Thoracic aorta (tissue), 2 donors: ENCODE results near the gene ARHGEF11. TPM values are rescaled to one million over a fixed set of nuclear protein-coding genes. Genes with fewer than 3 reads are reported as not detected.

Experiments used
- ATAC-seq: fragments of 150-250 bp; one replicate; pipeline ENCODE4 v1.8.0; 2017; ENCODE audit warnings: low read depth; ENCODE audit not compliant: insufficient number of reproducible peaks, low FRiP score
- DNase-seq: peaks from one replicate; pipeline ENCODE4 v3.0.0-alpha.2; 2020; ENCODE audit warnings: low spot score
- H3K27ac ChIP-seq, 2 donors: fragments of 200-600 bp; sonication (generic); 1 replicate in 1 of 2; 2 replicates in 1 of 2; pipeline ENCODE4 v1.5.1; 2016; ENCODE audit warnings: mild to moderate bottlenecking in 2 of 2, moderate library complexity in 2 of 2
- H3K27me3 ChIP-seq: fragments of 200-600 bp; sonication (generic); replicated peaks from 2 replicates; pipeline ENCODE4 v1.6.0; 2016; ENCODE audit warnings: mild to moderate bottlenecking; ENCODE audit not compliant: insufficient read depth
- H3K36me3 ChIP-seq: fragments of 200-600 bp; sonication (generic); one replicate; pipeline ENCODE4 v1.5.1; 2016
- H3K4me1 ChIP-seq, 2 donors: fragments of 200-600 bp; sonication (generic); 1 replicate in 1 of 2; 2 replicates in 1 of 2; pipeline versions ENCODE4 v1.5.1 to v1.6.0; 2016; ENCODE audit warnings: low read depth in 2 of 2, mild to moderate bottlenecking in 1 of 2; ENCODE audit not compliant: control insufficient read depth in 1 of 2
- H3K4me3 ChIP-seq: fragments of 200-600 bp; sonication (generic); 2 replicates; pipeline ENCODE4 v1.5.1; 2016; ENCODE audit warnings: mild to moderate bottlenecking
- H3K9me3 ChIP-seq: fragments of 200-600 bp; sonication (generic); 2 replicates; pipeline ENCODE4 v1.5.1; 2016
- CTCF ChIP-seq: fragments of 200-600 bp; sonication (generic); IDR thresholded peaks from one replicate; pipeline ENCODE4 v1.5.1; 2019; ENCODE audit warnings: antibody characterized with exemption
- total RNA-seq, 2 donors: library from RNA; depleted of rRNA; stranded (reverse); fragments of >200 nt; gene quantifications; one replicate each; pipeline versions ENCODE4 v1.1.0 to v1.2.3, GENCODE V29; 2016

The ARHGEF11 gene
- total RNA-seq, 2 donors from 2014 or later: 40.3 to 40.6 TPM

GRCh38 chr1:156906206-156906906, 139.2 kb downstream of the ARHGEF11 start:
- no peak for TF ChIP-seq CTCF
- Histone ChIP-seq H3K4me3 (no peak overlapping the region), H3K27me3 (no peaks in the 10 kb centered on the region), H3K36me3 (no peaks in the 10 kb centered on the region), H3K9me3 (no peaks in the 10 kb centered on the region), H3K4me1 (peaks cover 0 to 3% of the 10 kb centered on the region in 2 donors), H3K27ac (no peak overlapping the region)
- DNase-seq: no peak
- ATAC-seq: no peak

GRCh38 chr1:156905651-156906050, 139.9 kb downstream of the ARHGEF11 start:
- DNase-seq (no peak), ATAC-seq (no peak)
- no peaks in the 10 kb centered on the region for H3K36me3 ChIP-seq
- H3K27ac ChIP-seq: no peak overlapping the region
- no peaks in the 10 kb centered on the region for H3K9me3 ChIP-seq
- peaks cover 0 to 8% of the 10 kb centered on the region in 2 donors for H3K4me1 ChIP-seq
- no peaks in the 10 kb centered on the region for H3K27me3 ChIP-seq
- TF ChIP-seq CTCF: no peak
- H3K4me3 ChIP-seq: no peak overlapping the region

- Histone ChIP-seq H3K4me1 (peaks cover 0 to 8% of the 10 kb centered on the region in 2 donors), H3K27ac (no peak overlapping the region), H3K4me3 (no peak overlapping the region), H3K27me3 (no peaks in the 10 kb centered on the region), H3K36me3 (no peaks in the 10 kb centered on the region), H3K9me3 (no peaks in the 10 kb centered on the region)
- no peak for ATAC-seq
- DNase-seq: no peak
- no peak for TF ChIP-seq CTCF
Measured at GRCh38 chr1:156905176-156905575, 140.4 kb downstream of the ARHGEF11 start.

GRCh38 chr1:156904187-156904959, 141.2 kb downstream of the ARHGEF11 start:
- Histone ChIP-seq H3K4me3 (no peak overlapping the region), H3K36me3 (no peaks in the 10 kb centered on the region), H3K27me3 (no peaks in the 10 kb centered on the region), H3K27ac (no peak overlapping the region), H3K9me3 (no peaks in the 10 kb centered on the region), H3K4me1 (peaks cover 0 to 8% of the 10 kb centered on the region in 2 donors)
- ATAC-seq (no peak), DNase-seq (no peak)
- no peak for TF ChIP-seq CTCF

DNA sequence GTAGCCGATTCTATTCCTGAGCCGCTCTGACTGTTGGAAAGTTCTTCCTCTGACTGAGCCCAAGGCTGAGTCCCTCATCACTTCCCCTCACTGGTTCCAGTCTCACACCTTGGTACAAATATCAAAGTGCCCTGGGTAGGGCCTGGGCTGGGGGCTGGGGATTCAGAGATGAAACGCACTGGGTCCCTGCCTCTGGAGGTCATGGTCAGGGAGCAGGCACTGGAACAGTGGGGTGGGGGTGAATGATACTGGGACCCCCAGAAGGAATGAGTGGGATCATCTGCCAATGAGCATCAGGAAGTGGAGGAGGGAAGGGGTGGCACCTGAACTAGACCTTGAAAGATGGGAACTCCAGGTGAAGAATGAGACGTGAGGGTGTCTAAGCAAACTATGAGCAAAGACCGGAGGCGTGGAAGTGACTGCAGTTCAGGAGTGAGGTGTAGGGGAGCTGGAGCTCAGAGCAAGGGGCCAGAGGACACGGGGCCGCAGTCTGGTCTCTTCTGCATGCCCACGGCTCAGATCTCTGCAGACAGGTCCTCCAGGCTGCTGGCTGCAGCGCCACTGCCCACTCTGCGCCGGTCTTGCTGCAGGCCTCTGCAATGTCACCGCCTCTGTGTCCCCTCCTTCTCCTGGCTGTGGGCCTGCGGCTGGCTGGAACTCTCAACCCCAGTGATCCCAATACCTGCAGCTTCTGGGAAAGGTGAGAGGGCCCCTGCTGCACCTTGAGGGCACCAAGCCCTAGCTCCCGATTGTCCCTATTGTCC, 142.0 kb downstream of the ARHGEF11 start:
- no peak for ATAC-seq
- peaks cover 3 to 13% of the 10 kb centered on the region in 2 donors for H3K4me1 ChIP-seq
- H3K36me3 ChIP-seq: no peaks in the 10 kb centered on the region
- H3K27ac ChIP-seq: no peak overlapping the region
- H3K9me3 ChIP-seq: no peaks in the 10 kb centered on the region
- DNase-seq: no peak
- no peak overlapping the region for H3K4me3 ChIP-seq
- TF ChIP-seq CTCF: no peak
- H3K27me3 ChIP-seq: no peaks in the 10 kb centered on the region
